Tibial nerve (tissue), 4 donors: ENCODE results near the gene PLXDC2. TPM values are rescaled to one million over a fixed set of nuclear protein-coding genes. Genes with fewer than 3 reads are reported as not detected.

Experiments
- DNase-seq, 2 donors: peaks; one replicate each; pipeline ENCODE4 v3.0.0-alpha.2; 2019; ENCODE audit warnings: low spot score in 2 of 2
- H3K27ac ChIP-seq, 4 donors: fragments of 200-600 bp; sonication (generic) in 3 of 4; one replicate each; pipeline ENCODE4 v1.5.1; 2017 to 2019; ENCODE audit warnings: mild to moderate bottlenecking in 1 of 4
- H3K27me3 ChIP-seq, 2 donors: fragments of 200-600 bp; sonication (generic) in 1 of 2; one replicate each; pipeline versions ENCODE4 v1.5.1 to v1.6.0; 2017 to 2019
- H3K36me3 ChIP-seq, 3 donors: fragments of 200-600 bp; sonication (generic); one replicate each; pipeline ENCODE4 v1.5.1; 2018 to 2019
- H3K4me1 ChIP-seq, 4 donors: fragments of 200-600 bp; sonication (generic) in 3 of 4; one replicate each; pipeline ENCODE4 v1.5.1; 2017 to 2019
- H3K4me3 ChIP-seq, 4 donors: fragments of 200-600 bp; sonication (generic) in 3 of 4; one replicate each; pipeline ENCODE4 v1.5.1; 2017 to 2019; ENCODE audit warnings: mild to moderate bottlenecking in 1 of 4, moderate library complexity in 1 of 4
- H3K9me3 ChIP-seq, 4 donors: fragments of 200-600 bp; sonication (generic) in 3 of 4; one replicate each; pipeline ENCODE4 v1.5.1; 2017 to 2019
- EP300 ChIP-seq, 2 donors: sonication (generic); formaldehyde crosslinking; IDR thresholded peaks; one replicate each; pipeline ENCODE4 v1.6.1; 2017; ENCODE audit warnings: antibody characterized with exemption in 2 of 2, mild to moderate bottlenecking in 1 of 2
- POLR2A ChIP-seq, 2 donors: fragments of 450-650 bp; IDR thresholded peaks; one replicate each; pipeline ENCODE4 v1.6.1; 2017; ENCODE audit warnings: antibody characterized with exemption in 2 of 2, mild to moderate bottlenecking in 2 of 2, moderate library complexity in 2 of 2
- WGBS, 2 donors: methylation state at CpG; one replicate each; pipeline ENCODE4 v1.1.5; 2018; 5-methylcytosine and 5-hydroxymethylcytosine counted together
- total RNA-seq, 4 donors: library from RNA; depleted of rRNA; stranded (reverse); fragments of >200 nt; gene quantifications; one replicate each; pipeline ENCODE4 v1.1.0, GENCODE V29; 2016
- TF ChIP-seq, protein P1 (sequence below), 5 experiments: fragments of 200-600 bp in 3 of 5; fragments of 450-650 bp in 2 of 5; sonication (generic) in 3 of 5; IDR thresholded peaks; one replicate each; pipeline ENCODE4 v1.5.1; 2016 to 2019; ENCODE audit warnings: antibody characterized with exemption in 5 of 5, mild to moderate bottlenecking in 3 of 5, moderate library complexity in 2 of 5

The PLXDC2 gene
- total RNA-seq, 4 donors from 2014 or later = 55.2 to 79.2 (median 74.5) TPM

DNA sequence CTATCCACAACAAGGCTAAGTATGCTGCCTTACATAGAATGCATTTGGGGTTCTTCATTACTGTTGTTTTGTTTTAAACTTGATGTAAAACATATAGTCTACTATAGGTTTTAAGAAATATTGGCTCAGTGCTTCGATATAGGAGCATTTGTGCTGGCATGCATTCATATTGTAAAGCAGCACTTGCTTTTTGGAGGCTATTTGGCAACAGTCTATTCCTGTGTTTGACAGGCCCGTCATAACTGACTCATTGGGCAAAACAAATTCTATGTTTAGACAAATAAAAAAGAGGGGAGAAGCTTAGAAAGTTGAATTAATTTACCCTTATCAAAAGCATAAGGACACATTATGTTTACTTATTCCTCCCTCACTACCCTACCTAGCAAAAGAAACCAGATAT, 38.4 kb upstream of the PLXDC2 start:
- WGBS, 2 donors = 33 to 66% methylated on average over 2 of the region's 2 CpGs
- H3K9me3 ChIP-seq = no peaks in the 10 kb centered on the region
- no peak for TF ChIP-seq POLR2A (IDR thresholded peaks at IDR 0.05)
- TF ChIP-seq, protein P1, sequence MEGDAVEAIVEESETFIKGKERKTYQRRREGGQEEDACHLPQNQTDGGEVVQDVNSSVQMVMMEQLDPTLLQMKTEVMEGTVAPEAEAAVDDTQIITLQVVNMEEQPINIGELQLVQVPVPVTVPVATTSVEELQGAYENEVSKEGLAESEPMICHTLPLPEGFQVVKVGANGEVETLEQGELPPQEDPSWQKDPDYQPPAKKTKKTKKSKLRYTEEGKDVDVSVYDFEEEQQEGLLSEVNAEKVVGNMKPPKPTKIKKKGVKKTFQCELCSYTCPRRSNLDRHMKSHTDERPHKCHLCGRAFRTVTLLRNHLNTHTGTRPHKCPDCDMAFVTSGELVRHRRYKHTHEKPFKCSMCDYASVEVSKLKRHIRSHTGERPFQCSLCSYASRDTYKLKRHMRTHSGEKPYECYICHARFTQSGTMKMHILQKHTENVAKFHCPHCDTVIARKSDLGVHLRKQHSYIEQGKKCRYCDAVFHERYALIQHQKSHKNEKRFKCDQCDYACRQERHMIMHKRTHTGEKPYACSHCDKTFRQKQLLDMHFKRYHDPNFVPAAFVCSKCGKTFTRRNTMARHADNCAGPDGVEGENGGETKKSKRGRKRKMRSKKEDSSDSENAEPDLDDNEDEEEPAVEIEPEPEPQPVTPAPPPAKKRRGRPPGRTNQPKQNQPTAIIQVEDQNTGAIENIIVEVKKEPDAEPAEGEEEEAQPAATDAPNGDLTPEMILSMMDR (IDR thresholded peaks at IDR 0.05) = no peak
- TF ChIP-seq EP300 (IDR thresholded peaks at IDR 0.05) = no peak
- H3K4me1 ChIP-seq = no peaks in the 10 kb centered on the region
- no peak overlapping the region for H3K27ac ChIP-seq
- no peak overlapping the region for H3K4me3 ChIP-seq
- no peaks in the 10 kb centered on the region for H3K36me3 ChIP-seq
- DNase-seq = no peak
- no peaks in the 10 kb centered on the region for H3K27me3 ChIP-seq

DNA sequence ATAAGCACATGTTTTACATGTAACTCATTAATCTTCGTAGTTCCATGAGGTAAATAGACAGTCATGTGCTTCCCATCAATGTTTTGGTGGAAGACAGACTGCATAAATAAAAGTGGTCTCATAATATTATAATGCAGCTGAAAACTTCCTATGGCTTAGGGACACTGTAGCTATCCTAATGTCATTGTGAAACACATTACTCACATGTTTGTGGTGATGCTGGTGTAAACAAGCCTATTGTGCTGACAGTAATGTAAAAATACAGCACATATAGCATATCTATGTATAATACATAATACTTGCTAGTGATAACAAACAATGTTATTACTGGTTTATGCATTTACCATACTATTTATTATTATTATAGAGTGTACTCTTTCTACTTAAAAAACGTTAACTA, 37.2 kb upstream of the PLXDC2 start:
- no peaks in the 10 kb centered on the region for H3K9me3 ChIP-seq
- no peaks in the 10 kb centered on the region for H3K4me1 ChIP-seq
- TF ChIP-seq EP300 (IDR thresholded peaks at IDR 0.05) (no peak), POLR2A (IDR thresholded peaks at IDR 0.05) (no peak)
- TF ChIP-seq, protein P1 (IDR thresholded peaks at IDR 0.05) = no peak
- H3K36me3 ChIP-seq = no peaks in the 10 kb centered on the region
- no peak overlapping the region for H3K27ac ChIP-seq
- 79 to 87% methylated on average over 2 of the region's 2 CpGs for whole genome bisulfite sequencing, 2 donors
- DNase-seq = no peak
- no peak overlapping the region for H3K4me3 ChIP-seq
- H3K27me3 ChIP-seq = no peaks in the 10 kb centered on the region

DNA sequence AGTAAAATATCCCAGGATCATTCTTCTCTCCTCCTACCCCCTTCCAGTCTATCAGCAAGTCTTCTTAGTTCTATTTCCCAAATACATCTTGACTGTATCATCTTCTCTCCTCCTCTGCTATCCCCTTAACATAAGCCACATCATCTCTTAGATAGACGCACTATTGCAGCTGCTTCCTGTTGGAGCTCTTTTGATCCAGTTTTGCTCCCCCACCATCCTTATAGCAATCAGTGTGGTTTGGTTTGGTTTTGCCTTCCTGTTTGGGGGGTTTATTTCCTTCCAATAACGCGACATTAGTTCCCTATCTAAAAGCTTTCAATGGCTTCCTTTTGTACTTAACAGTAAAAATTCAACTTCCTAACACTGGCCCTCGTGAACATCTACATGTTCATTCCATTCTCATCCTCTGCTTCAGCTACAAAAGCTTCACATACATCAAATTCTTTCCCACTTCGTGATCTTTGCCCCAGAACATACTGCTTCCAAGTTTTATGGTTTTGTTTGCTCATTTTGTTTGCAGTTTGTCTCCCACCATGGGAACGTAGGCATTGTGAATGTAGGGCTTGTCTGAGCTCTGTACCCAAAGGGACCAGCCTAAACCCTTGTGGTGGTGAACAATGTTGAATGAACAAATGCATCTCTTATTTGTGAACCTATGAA, 33.7 kb upstream of the PLXDC2 start:
- H3K4me3 ChIP-seq = no peak overlapping the region
- H3K36me3 ChIP-seq = no peaks in the 10 kb centered on the region
- no peaks in the 10 kb centered on the region for H3K4me1 ChIP-seq
- H3K27ac ChIP-seq = peak overlapping the region in 1 of 4 donors; percentile 21
- TF ChIP-seq, protein P1 (IDR thresholded peaks at IDR 0.05) = no peak
- peak in 1 of 2 donors; percentile 23 for TF ChIP-seq EP300 (IDR thresholded peaks at IDR 0.05)
- no peak for TF ChIP-seq POLR2A (IDR thresholded peaks at IDR 0.05)
- no peaks in the 10 kb centered on the region for H3K27me3 ChIP-seq
- 42 to 54% methylated on average over 6 of the region's 6 CpGs for WGBS, 2 donors
- no peaks in the 10 kb centered on the region for H3K9me3 ChIP-seq
- no peak for DNase-seq

DNA sequence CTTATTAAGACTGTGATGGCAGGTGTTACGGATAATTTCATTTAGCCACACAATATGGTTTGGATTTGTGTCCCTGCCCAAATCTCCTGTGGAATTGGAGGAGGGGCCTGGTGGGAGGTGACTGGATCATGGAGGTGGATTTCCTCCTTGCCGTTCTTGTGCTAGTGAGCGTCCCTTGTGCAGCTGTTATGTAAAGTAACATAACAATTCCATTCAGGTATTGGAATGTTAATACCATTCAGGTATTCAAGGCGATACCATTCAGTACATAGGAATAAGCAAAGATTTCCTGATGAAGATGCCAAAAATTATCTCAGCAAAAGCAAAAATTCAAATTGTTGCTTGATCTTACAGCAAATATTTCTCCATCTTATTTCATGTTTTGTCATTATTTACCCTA, 32.5 kb upstream of the PLXDC2 start:
- Histone ChIP-seq H3K36me3 (no peaks in the 10 kb centered on the region), H3K4me1 (no peaks in the 10 kb centered on the region), H3K4me3 (no peak overlapping the region), H3K27ac (peak overlapping the region in 2 of 4 donors; percentile 42 to 64), H3K27me3 (no peaks in the 10 kb centered on the region), H3K9me3 (no peaks in the 10 kb centered on the region)
- no peak for DNase-seq
- no peak for TF ChIP-seq EP300 (IDR thresholded peaks at IDR 0.05)
- TF ChIP-seq, protein P1 (IDR thresholded peaks at IDR 0.05) = no peak
- no peak for TF ChIP-seq POLR2A (IDR thresholded peaks at IDR 0.05)
- WGBS, 2 donors = 91 to 92% methylated on average over 4 of the region's 4 CpGs

DNA sequence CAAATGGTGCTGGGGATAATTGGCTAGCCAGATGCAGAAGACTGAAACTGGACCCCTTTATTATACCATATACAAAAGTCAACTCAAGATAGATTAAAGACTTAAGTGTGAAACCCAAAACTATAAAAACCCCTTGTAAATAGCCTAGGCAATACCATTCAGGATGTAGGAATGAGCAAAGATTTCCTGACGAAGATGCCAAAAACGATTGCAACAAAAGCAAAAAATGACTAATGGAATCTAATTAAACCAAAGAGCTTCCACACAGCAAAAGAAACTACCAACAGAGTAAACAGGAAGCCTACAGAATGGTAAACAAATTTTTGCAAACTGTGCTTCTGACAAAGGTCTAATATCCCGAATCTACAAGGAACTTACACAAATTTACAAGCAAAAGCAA, 30.9 kb upstream of the PLXDC2 start:
- no peaks in the 10 kb centered on the region for H3K9me3 ChIP-seq
- no peak for DNase-seq
- H3K4me1 ChIP-seq = no peaks in the 10 kb centered on the region
- TF ChIP-seq EP300 (IDR thresholded peaks at IDR 0.05) = no peak
- TF ChIP-seq, protein P1 (IDR thresholded peaks at IDR 0.05) = no peak
- no peak for TF ChIP-seq POLR2A (IDR thresholded peaks at IDR 0.05)
- 60 to 64% methylated on average over 3 of the region's 3 CpGs for WGBS, 2 donors
- H3K4me3 ChIP-seq = no peak overlapping the region
- H3K27ac ChIP-seq = peak overlapping the region in 1 of 4 donors; percentile 31
- H3K27me3 ChIP-seq = no peaks in the 10 kb centered on the region
- H3K36me3 ChIP-seq = no peaks in the 10 kb centered on the region
